GM18498 (cell line): ENCODE results near the gene SMLR1.
A peak's percentile ranks its signal among the peaks of the same experiment; 100 is the strongest.

Source experiments
- ATAC-seq: cut with Tn5 transposase; IDR thresholded peaks from one replicate; pipeline ENCODE4 v1.9.1; 2021; ENCODE audit warnings: mild to moderate bottlenecking, moderate library complexity; ENCODE audit not compliant: unreplicated experiment

The SMLR1 gene

DNA sequence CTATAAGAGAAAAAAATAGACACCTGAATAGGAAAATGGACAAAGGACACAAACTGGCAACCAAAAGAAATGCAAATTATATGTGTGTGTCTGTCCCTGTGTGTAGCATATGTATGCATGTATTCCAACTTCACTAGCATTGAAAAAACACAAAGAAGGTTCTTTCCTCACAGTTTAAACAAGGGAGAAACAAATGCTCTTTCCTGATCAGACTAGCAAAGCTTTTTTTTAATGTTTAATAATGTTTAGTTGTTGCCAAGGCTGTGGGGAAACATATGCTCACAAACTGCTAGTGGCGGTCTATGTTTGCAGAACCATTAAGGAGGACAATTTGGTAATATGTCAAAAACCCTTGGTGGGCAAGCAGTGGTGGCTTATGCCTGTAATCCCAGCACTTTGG is 22.4 kb downstream of the SMLR1 start:
- no peak for ATAC-seq

DNA sequence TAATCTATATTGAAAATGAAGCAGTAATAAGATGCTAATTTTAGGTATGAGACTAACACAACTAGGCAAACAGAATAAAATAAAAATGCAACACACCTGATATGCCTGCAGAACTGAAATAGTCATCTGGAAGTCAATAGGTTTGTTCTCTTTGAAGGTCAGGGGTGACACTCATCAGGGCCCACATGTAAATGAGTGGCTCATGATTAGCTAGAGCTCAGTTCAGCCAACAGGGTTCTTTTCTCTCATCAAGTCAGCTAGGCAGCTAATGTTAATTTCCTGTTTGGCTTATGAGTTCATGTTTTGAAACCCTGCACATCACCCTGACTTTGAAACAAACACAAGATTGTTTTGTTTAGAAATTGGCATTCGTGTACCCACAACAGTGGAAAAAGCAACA is 23.8 kb downstream of the SMLR1 start:
- no peak for ATAC-seq

DNA sequence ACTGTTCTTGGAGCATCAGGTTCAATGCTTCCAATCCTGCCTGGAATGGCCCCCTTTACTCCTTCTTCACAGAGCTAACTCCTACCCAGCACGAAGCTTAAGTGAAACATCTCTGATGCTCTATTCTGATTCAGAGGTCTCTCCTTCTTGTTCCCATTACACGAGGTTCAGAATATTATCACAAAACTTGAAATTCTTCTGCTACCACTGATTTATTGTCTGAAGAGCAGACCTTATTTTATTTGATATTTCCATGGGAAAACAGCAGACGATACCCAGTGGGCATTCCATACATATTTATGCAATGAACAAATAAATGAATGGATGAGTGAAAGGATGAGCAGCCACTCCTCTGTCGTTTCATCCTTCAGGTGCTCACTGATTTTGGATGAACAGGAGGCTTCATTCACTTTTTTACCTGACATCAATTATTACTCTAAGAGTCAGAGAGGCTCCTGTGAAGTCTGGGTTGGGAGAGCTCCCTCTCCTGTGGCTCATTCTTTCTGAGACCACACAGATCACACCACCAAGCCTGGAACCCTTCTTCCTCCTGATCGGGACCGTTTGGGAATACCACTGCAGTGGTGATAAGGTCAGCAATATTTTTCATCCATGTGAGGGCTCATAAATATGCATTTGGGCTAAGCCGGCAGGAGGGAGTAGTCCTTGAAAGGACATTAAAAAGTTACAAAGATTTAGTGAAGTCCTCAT is 25.8 kb downstream of the SMLR1 start:
- no peak for ATAC-seq

DNA sequence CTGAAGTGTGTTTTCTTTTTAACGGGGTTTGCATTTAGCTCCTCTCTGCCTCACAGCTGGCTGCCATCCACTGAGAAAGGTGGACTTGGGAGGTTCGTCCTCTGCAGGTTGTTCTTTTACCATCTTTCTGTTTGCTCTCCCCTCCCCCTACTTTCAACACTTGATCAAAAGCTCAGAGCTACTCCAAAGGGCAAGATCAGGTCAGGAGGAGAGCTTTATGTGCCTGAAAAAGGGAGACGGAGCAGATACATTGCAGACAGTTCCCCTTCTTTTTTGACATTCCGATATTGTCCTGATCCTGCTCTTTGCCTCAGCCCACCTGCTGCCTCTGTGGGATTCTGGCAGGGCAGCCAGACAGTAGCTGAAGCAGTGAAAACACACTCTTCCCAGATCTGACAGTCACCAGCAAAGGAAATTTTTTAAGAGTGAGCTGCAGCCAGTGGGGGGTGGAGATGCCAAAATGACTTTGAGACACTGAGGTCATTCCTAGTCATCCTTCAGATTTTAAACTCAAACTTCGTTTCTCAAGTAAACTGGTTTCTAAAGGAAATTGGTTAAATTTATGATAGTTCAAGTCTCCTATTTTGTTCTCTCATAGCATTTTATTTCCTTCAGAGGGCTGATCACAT is 26.5 kb downstream of the SMLR1 start:
- no peak for ATAC-seq

- ATAC-seq: no peak
These were observed 30.8 kb downstream of the SMLR1 start for GRCh38 chr6:130858054-130858453.

DNA sequence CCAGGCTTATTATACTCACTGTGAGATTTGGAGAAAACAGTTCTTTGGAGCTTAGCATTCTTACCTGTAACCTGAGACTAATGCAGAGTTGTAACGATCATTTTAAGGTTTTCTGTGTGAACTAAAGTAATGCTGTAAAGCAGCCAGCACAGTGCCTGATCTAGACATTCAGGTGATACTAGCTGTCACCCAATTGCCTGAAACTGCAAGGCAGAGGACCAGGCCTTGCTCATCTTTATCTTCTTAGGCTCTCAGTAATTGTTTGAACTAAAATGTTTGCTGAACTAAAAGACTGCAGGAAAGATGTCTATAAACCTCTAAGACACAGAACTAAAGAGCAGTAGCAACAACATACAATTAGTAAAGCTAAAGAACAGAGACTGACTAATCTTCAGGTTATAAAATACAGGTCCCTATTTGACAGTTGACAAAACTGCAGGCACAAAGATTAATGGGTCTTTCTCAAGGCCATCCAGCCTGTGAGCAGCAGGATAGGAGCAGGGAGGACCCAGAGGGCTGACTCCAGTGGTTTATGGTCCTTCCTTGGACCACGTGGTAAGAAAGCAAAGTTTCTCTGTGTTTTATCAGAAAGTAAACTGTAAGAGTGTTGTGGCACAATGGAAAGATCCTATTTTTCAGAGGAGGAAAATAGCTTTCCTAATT is 31.4 kb downstream of the SMLR1 start:
- ATAC-seq: no peak

GRCh38 chr6:130859161-130859867 is 32.1 kb downstream of the SMLR1 start:
- no peak for ATAC-seq

- no peak for ATAC-seq
These were observed 35.2 kb downstream of the SMLR1 start for GRCh38 chr6:130862370-130862769.

- no peak for ATAC-seq
These were observed 36.4 kb downstream of the SMLR1 start for GRCh38 chr6:130863415-130864230.

DNA sequence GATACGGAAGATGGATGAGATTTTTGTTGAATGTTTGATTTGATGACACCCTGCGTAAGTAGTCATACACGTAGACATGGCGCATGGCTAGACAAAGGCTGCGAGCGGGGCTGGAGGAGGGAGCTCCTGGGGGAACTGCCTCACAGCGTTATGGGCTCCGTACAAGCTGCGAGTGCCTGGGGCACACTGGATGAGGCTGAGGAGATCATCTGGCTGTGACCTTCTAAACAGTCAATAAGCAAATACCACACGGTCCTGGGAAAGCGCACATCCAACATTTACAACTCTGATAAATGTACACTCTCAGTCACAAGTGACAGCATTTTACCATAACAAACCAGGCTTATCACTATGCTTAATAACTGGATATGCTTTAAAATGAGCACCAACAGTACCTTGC is 37.1 kb downstream of the SMLR1 start:
- ATAC-seq: no peak

GRCh38 chr6:130865793-130866192 is 38.6 kb downstream of the SMLR1 start:
- ATAC-seq: no peak

GRCh38 chr6:130869681-130870080 is 42.5 kb downstream of the SMLR1 start:
- no peak for ATAC-seq

GRCh38 chr6:130870179-130870880 is 43.1 kb downstream of the SMLR1 start:
- no peak for ATAC-seq

- ATAC-seq: peak; percentile 63
These were observed 45.3 kb downstream of the SMLR1 start for GRCh38 chr6:130872250-130873095.

GRCh38 chr6:130873746-130874145 is 46.5 kb downstream of the SMLR1 start:
- no peak for ATAC-seq

DNA sequence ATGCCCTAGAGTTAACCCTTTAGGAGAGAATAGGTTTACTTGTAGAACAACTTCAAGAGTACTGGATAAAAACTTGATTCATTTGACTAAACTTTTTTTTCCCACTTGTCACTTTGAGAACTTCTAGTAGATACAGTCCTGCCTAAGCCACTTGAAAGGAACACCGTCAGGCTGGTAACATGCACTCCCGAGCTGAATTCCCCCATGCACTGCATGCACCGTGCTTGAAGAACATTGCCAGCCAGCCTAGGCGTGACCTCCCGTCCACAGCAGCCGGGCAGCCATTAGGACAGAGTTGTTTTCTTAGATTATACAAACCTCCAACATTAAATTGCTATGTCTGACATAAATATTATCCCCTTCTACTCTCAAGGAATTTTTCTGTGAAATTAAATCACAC is 52.6 kb downstream of the SMLR1 start:
- no peak for ATAC-seq

DNA sequence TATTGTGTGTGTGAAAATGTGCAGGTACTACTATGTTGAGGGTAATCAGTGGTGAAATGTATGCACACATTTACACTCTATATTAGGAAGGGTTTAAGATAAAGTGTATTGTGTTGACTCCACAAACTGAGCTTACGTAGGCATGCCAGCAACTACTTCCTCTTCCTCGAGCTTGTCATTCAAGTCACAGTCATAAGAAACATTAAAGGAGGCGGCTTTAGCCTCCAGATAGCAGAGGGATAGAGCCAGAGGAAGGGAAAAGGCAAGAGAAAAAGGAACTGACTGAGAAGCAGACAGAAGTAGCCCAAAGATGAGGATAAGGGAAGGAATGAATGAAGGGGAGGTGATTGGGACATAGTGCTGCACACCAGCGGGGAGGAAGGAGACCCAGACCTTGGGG is 55.2 kb downstream of the SMLR1 start:
- ATAC-seq: no peak

DNA sequence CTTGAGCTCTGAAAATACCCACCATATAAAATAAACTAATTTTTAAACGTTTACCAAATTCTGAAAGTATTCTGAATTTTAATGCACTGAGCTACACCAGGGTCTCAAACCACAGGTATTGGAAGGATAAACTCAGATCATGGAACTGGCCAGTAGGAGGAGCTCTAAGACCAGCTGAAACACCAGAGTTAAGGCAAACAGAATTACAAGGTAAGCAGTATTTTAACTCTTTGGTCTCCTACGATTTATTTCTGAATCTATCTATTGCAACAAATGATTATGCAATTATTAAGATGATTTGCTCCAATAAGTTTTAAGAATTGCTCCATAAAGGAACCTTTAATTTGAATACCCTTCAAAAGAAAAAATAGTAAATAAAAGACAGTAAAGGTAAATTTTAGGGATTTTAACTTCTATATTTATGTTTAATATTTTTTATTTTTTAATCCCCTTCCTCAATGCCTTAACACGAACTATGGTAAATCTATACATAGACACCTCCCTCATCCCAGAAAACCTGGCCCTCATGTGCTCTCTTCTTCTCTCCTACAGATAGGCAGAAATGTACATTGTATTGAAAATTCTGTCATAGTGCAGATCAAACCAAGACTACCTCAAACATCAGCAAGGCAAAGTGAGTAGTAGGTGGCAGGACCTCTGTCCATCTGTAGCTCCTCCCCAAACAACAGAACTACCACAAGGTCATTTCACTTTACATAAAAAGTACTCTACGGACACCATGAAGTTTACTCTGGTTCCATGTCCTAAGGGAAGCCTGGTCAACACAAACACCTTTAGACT is 58.4 kb downstream of the SMLR1 start:
- ATAC-seq: peak; percentile 87
